DOHH2 (cell line): ENCODE data around the gene SP2.

Experiments used
- CTCF ChIP-seq: fragments of 200-600 bp; sonication (generic); IDR thresholded peaks from one replicate; pipeline ENCODE4 v1.5.1; 2014; ENCODE audit warnings: antibody characterized with exemption, mild to moderate bottlenecking, low read depth, low read length; ENCODE audit not compliant: poor library complexity, severe bottlenecking
- EZH2phosphoT487 ChIP-seq: fragments of 200-600 bp; sonication (generic); IDR thresholded peaks from 2 replicates; pipeline ENCODE4 v1.6.1; 2017; ENCODE audit warnings: borderline replicate concordance, mild to moderate bottlenecking, antibody characterized with exemption, low read length, moderate library complexity, mixed read lengths

GRCh38 chr17:47895856-47896671 is at the start of gene SP2:
- TF ChIP-seq CTCF: no peak
- TF ChIP-seq EZH2phosphoT487: no peak
